Loucy (cell line): ENCODE results near the gene BBS2.

Source experiments
- H2AFZ ChIP-seq: fragments of 200-600 bp; sonication (generic); 2 replicates; pipeline ENCODE4 v1.6.0; 2016; ENCODE audit warnings: antibody characterized with exemption, mild to moderate bottlenecking, low read length, moderate library complexity
- H3F3A ChIP-seq: fragments of 200-600 bp; 2 replicates; pipeline ENCODE4 v1.6.0; 2016; ENCODE audit warnings: antibody characterized with exemption, low read depth, mild to moderate bottlenecking
- H3K27me3 ChIP-seq: fragments of 200-600 bp; sonication (generic); 2 replicates; pipeline ENCODE4 v1.6.1; 2014; ENCODE audit warnings: low read length, mild to moderate bottlenecking; ENCODE audit not compliant: insufficient read depth, poor library complexity, severe bottlenecking
- H3K36me3 ChIP-seq: fragments of 200-600 bp; sonication (generic); 2 replicates; pipeline ENCODE4 v1.6.1; 2016; ENCODE audit warnings: low read length; ENCODE audit not compliant: insufficient read depth
- H3K4me1 ChIP-seq: fragments of 200-600 bp; sonication (generic); 2 replicates; pipeline ENCODE4 v1.5.1; 2014; ENCODE audit warnings: low read length, mild to moderate bottlenecking; ENCODE audit not compliant: insufficient read depth, poor library complexity, severe bottlenecking
- H3K4me2 ChIP-seq: fragments of 200-600 bp; sonication (generic); 2 replicates; pipeline ENCODE4 v1.6.0; 2014; ENCODE audit warnings: antibody characterized with exemption, low read length, low read depth, mild to moderate bottlenecking; ENCODE audit not compliant: poor library complexity, severe bottlenecking
- H3K4me3 ChIP-seq: fragments of 200-600 bp; sonication (generic); 2 replicates; pipeline ENCODE4 v1.5.1; 2014; ENCODE audit warnings: low read length, mild to moderate bottlenecking, mixed read lengths; ENCODE audit not compliant: poor library complexity, severe bottlenecking
- H3K79me2 ChIP-seq: fragments of 200-600 bp; sonication (generic); 2 replicates; pipeline ENCODE4 v1.6.1; 2014; ENCODE audit warnings: low read length; ENCODE audit not compliant: insufficient read depth
- H3K9ac ChIP-seq: fragments of 200-600 bp; sonication (generic); 2 replicates; pipeline ENCODE4 v1.6.0; 2014; ENCODE audit warnings: mild to moderate bottlenecking, low read depth, low read length, moderate library complexity; ENCODE audit not compliant: poor library complexity, severe bottlenecking
- H3K9me2 ChIP-seq: fragments of 200-600 bp; sonication (generic); replicated peaks from 2 replicates; pipeline ENCODE4 v1.6.1; 2016; ENCODE audit warnings: low read depth, low read length, mixed read lengths
- H3K9me3 ChIP-seq: fragments of 200-600 bp; sonication (generic); 2 replicates; pipeline ENCODE4 v1.6.1; 2014; ENCODE audit warnings: mild to moderate bottlenecking, antibody characterized with exemption, low read length, low read depth; ENCODE audit not compliant: insufficient read depth
- H4K20me1 ChIP-seq: fragments of 200-600 bp; sonication (generic); 2 replicates; pipeline ENCODE4 v1.6.0; 2014; ENCODE audit warnings: antibody characterized with exemption, low read length, mild to moderate bottlenecking; ENCODE audit not compliant: insufficient read depth, poor library complexity, severe bottlenecking
- EZH2phosphoT487 ChIP-seq: fragments of 200-600 bp; IDR thresholded peaks from 2 replicates; pipeline ENCODE4 v1.6.1; 2018; ENCODE audit warnings: antibody characterized with exemption, mild to moderate bottlenecking, moderate library complexity, borderline replicate concordance
- TF ChIP-seq, protein P1 (sequence below): fragments of 200-600 bp; sonication (generic); conservative IDR thresholded peaks from 2 replicates; pipeline ENCODE4 v1.5.1; 2014; ENCODE audit warnings: mild to moderate bottlenecking, antibody characterized with exemption, low read length

Gene BBS2

DNA sequence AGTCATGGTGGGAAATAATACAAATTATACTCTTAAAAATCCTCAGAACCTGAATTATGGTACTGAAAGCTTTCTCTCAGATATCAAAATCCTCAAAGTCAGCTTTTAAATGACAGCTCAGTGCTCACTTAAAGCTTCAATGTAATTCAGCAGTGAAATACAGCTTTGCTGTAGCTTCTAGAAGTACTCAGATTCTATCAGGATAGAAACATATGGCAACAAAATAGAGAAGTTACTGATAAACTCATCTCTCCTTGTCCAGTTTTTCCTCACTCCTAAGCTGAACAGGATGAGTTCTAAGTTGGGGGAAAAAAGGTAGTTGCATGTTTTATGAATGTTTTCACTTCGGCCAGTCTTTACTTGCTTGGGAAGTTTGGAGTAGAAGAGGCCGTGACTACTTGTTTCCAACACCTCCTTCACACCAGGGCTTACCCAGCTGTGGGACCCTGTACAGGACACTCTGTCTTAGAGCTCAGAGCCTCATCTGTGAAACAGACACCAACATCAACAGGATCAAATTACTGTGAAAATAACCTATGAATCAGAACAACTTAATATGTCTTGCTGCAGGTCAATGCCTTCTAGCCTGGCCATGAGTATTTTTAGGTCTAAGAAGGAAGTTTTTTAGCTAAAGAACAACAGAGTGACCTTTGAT lies 38.2 kb downstream of the BBS2 start:
- no peak for TF ChIP-seq EZH2phosphoT487
- TF ChIP-seq, protein P1, sequence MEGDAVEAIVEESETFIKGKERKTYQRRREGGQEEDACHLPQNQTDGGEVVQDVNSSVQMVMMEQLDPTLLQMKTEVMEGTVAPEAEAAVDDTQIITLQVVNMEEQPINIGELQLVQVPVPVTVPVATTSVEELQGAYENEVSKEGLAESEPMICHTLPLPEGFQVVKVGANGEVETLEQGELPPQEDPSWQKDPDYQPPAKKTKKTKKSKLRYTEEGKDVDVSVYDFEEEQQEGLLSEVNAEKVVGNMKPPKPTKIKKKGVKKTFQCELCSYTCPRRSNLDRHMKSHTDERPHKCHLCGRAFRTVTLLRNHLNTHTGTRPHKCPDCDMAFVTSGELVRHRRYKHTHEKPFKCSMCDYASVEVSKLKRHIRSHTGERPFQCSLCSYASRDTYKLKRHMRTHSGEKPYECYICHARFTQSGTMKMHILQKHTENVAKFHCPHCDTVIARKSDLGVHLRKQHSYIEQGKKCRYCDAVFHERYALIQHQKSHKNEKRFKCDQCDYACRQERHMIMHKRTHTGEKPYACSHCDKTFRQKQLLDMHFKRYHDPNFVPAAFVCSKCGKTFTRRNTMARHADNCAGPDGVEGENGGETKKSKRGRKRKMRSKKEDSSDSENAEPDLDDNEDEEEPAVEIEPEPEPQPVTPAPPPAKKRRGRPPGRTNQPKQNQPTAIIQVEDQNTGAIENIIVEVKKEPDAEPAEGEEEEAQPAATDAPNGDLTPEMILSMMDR: no peak
- no peak overlapping the region for H3K4me2 ChIP-seq
- H3K9me3 ChIP-seq: no peaks in the 10 kb centered on the region

DNA sequence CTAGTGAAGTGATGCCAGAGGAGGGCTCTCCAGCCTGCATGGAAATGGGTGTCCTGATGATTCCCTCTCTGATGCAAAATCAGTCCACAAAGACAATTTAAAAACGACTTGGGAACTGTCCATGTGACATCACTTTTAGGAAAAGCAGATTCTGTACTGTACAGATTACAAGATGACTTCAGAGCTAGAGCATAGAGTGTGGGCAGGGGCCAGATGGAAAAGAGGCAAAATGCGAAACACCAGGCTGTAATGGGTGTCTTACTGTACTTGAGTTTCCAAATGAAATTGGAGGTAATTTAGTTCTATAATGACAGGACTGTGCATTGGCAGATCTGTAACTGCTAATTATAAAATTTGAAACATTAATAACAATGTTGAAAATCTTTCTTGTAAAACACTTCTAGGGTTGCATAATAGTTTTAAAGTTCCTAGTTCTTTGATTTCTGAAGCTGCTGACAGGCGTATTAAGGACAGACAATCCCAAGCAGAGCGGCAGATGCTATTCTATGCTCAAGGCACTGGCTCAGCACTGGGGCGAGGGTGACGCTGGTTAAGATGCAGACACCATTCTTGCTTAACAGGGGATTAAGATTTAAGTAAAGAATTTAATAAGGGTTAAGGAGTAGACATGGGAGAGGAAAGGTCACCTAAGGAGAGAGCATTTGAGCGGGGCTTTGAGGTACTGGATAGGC lies 38.9 kb downstream of the BBS2 start:
- no peaks in the 10 kb centered on the region for H3K9me2 ChIP-seq
- H3K9ac ChIP-seq: no peak overlapping the region
- H3K9me3 ChIP-seq: no peaks in the 10 kb centered on the region
- TF ChIP-seq, protein P1: no peak
- no peak for TF ChIP-seq EZH2phosphoT487
- H3K36me3 ChIP-seq: peaks cover 36% of the 10 kb centered on the region; the same call in 1 of the 2 replicates
- no peak overlapping the region for H3K4me2 ChIP-seq
- H2AFZ ChIP-seq: no peak overlapping the region
- H3K4me1 ChIP-seq: peaks cover 12% of the 10 kb centered on the region
- no peaks in the 10 kb centered on the region for H3F3A ChIP-seq
- no peaks in the 10 kb centered on the region for H4K20me1 ChIP-seq
- no peaks in the 10 kb centered on the region for H3K79me2 ChIP-seq
- no peaks in the 10 kb centered on the region for H3K27me3 ChIP-seq
- H3K4me3 ChIP-seq: no peak overlapping the region

More for the DNA sequence above, 38.2 kb downstream of the BBS2 start:
- H3K36me3 ChIP-seq: peaks cover 29% of the 10 kb centered on the region; the same call in 1 of the 2 replicates
- no peaks in the 10 kb centered on the region for H3K79me2 ChIP-seq
- H3K9ac ChIP-seq: no peak overlapping the region
- no peaks in the 10 kb centered on the region for H3F3A ChIP-seq
- no peak overlapping the region for H3K4me3 ChIP-seq
- H2AFZ ChIP-seq: no peak overlapping the region
- no peaks in the 10 kb centered on the region for H4K20me1 ChIP-seq
- H3K9me2 ChIP-seq: no peaks in the 10 kb centered on the region
- peaks cover 12% of the 10 kb centered on the region for H3K4me1 ChIP-seq
- H3K27me3 ChIP-seq: no peaks in the 10 kb centered on the region

DNA sequence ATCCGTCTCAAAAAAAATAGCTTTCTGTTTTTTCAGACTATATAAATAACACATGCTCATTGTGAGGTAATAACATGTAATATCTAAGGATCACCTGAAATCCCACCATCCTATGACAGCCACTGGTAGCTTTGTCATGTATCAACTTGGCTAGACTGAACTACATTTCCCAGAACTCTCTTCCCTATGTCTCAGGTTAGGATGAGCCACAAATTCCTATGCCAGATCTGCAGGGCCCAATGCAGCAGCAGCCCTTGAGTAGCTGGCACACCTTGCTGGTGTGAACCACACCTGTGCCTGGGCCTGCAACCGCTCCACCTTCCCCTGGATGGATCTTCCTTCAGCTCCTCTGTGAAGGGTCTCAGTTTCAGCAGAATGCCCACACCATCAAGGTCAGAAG lies 40.4 kb downstream of the BBS2 start:
- H3K9ac ChIP-seq: no peak overlapping the region
- H3K4me3 ChIP-seq: no peak overlapping the region
- no peaks in the 10 kb centered on the region for H3F3A ChIP-seq
- H3K4me1 ChIP-seq: peaks cover 12% of the 10 kb centered on the region
- no peak overlapping the region for H3K4me2 ChIP-seq
- H4K20me1 ChIP-seq: no peaks in the 10 kb centered on the region
- H3K9me3 ChIP-seq: no peaks in the 10 kb centered on the region
- no peaks in the 10 kb centered on the region for H3K27me3 ChIP-seq
- H3K9me2 ChIP-seq: no peaks in the 10 kb centered on the region
- no peaks in the 10 kb centered on the region for H3K79me2 ChIP-seq
- no peak for TF ChIP-seq EZH2phosphoT487
- TF ChIP-seq, protein P1: no peak
- no peak overlapping the region for H2AFZ ChIP-seq
- H3K36me3 ChIP-seq: peaks cover 46% of the 10 kb centered on the region; the same call in 1 of the 2 replicates
